ENCODE data around the gene SSC5D.

The SSC5D gene

GRCh38 chr19:55449469-55449868 is 38.8 kb upstream of the SSC5D start:
- TF ChIP-seq NFIC (IDR thresholded peaks at IDR 0.05) (no peak), CREB1 (IDR thresholded peaks at IDR 0.05; ENCODE audit: low read depth) (no peak), EP300 (IDR thresholded peaks at IDR 0.05; ENCODE audit: borderline replicate concordance) (no peak), CEBPB (IDR thresholded peaks at IDR 0.05) (no peak), TEAD4 (IDR thresholded peaks at IDR 0.05) (no peak), ZBTB7A (IDR thresholded peaks at IDR 0.05; ENCODE audit: low read depth) (no peak), REST (IDR thresholded peaks at IDR 0.05; ENCODE audit: low read depth) (no peak)

GRCh38 chr19:55451163-55451964 is 36.9 kb upstream of the SSC5D start:
- TF ChIP-seq EGR1 (IDR thresholded peaks at IDR 0.05) (no peak), USF1 (IDR thresholded peaks at IDR 0.05) (no peak), EP300 (IDR thresholded peaks at IDR 0.05; ENCODE audit: borderline replicate concordance) (no peak), RAD21 (IDR thresholded peaks at IDR 0.05; ENCODE audit: low read depth) (no peak), REST (IDR thresholded peaks at IDR 0.05; ENCODE audit: low read depth) (no peak), TAF1 (IDR thresholded peaks at IDR 0.05; ENCODE audit: low read depth) (no peak), YY1 (IDR thresholded peaks at IDR 0.05; ENCODE audit: low read depth) (no peak), CEBPB (IDR thresholded peaks at IDR 0.05) (no peak), CREB1 (IDR thresholded peaks at IDR 0.05; ENCODE audit: low read depth) (no peak), NFIC (IDR thresholded peaks at IDR 0.05) (no peak), TEAD4 (IDR thresholded peaks at IDR 0.05) (no peak), ZBTB7A (IDR thresholded peaks at IDR 0.05; ENCODE audit: low read depth) (no peak)

- TF ChIP-seq USF1 (IDR thresholded peaks at IDR 0.05), result no peak
- TF ChIP-seq RAD21 (IDR thresholded peaks at IDR 0.05; ENCODE audit: low read depth), result no peak
- TF ChIP-seq EGR1 (IDR thresholded peaks at IDR 0.05), result no peak
- no peak for TF ChIP-seq TAF1 (IDR thresholded peaks at IDR 0.05; ENCODE audit: low read depth)
- no peak for TF ChIP-seq NFIC (IDR thresholded peaks at IDR 0.05)
- no peak for TF ChIP-seq REST (IDR thresholded peaks at IDR 0.05; ENCODE audit: low read depth)
- TF ChIP-seq CREB1 (IDR thresholded peaks at IDR 0.05; ENCODE audit: low read depth), result no peak
- no peak for TF ChIP-seq MAX (IDR thresholded peaks at IDR 0.05)
- TF ChIP-seq TCF12 (IDR thresholded peaks at IDR 0.05; ENCODE audit: low read depth), result peak; percentile 10; the same call in 1 of the 2 replicates
- no peak for TF ChIP-seq YY1 (IDR thresholded peaks at IDR 0.05; ENCODE audit: low read depth)
- TF ChIP-seq EP300 (IDR thresholded peaks at IDR 0.05; ENCODE audit: borderline replicate concordance), result no peak
- TF ChIP-seq ZBTB7A (IDR thresholded peaks at IDR 0.05; ENCODE audit: low read depth), result peak; percentile 65
- no peak for TF ChIP-seq CEBPB (IDR thresholded peaks at IDR 0.05)
These were observed 36.1 kb upstream of the SSC5D start for GRCh38 chr19:55451965-55452748.

- TF ChIP-seq CREB1 (IDR thresholded peaks at IDR 0.05; ENCODE audit: low read depth) (no peak), YY1 (IDR thresholded peaks at IDR 0.05; ENCODE audit: low read depth) (no peak), NFIC (IDR thresholded peaks at IDR 0.05) (no peak), TEAD4 (IDR thresholded peaks at IDR 0.05) (no peak), USF1 (IDR thresholded peaks at IDR 0.05) (no peak), ZBTB7A (IDR thresholded peaks at IDR 0.05; ENCODE audit: low read depth) (peak; percentile 25), EGR1 (IDR thresholded peaks at IDR 0.05) (no peak), TAF1 (IDR thresholded peaks at IDR 0.05; ENCODE audit: low read depth) (no peak), TCF12 (IDR thresholded peaks at IDR 0.05; ENCODE audit: low read depth) (no peak), RAD21 (IDR thresholded peaks at IDR 0.05; ENCODE audit: low read depth) (no peak), REST (IDR thresholded peaks at IDR 0.05; ENCODE audit: low read depth) (no peak), EP300 (IDR thresholded peaks at IDR 0.05; ENCODE audit: borderline replicate concordance) (0 out of 2 replicates have a peak, but pooled peaks have one; percentile 5), CEBPB (IDR thresholded peaks at IDR 0.05) (no peak)
These were observed 35.4 kb upstream of the SSC5D start for GRCh38 chr19:55452749-55453346.

Measured in Ishikawa (cell line).